Mucosa of descending colon (tissue), 3 donors: ENCODE measurements around the gene NCF4. TPM values are rescaled to one million over a fixed set of nuclear protein-coding genes. Genes with fewer than 3 reads are reported as not detected.

Experiments used
- ATAC-seq: fragments of 200-7000 bp; cut with Tn5 transposase; one replicate; pipeline ENCODE4 v1.9.1; 2020; ENCODE audit warnings: mild to moderate bottlenecking, moderate library complexity
- DNase-seq, 3 donors: peaks; one replicate each; pipeline ENCODE4 v3.0.0-alpha.2; 2020
- H3K36me3 ChIP-seq: fragments of 200-600 bp; one replicate; pipeline ENCODE4 v1.8.0; 2021; ENCODE audit warnings: low read depth, mild to moderate bottlenecking
- H3K4me1 ChIP-seq: fragments of 200-600 bp; one replicate; pipeline ENCODE4 v1.8.0; 2021; ENCODE audit warnings: low read depth, mild to moderate bottlenecking
- H3K4me3 ChIP-seq: fragments of 200-600 bp; one replicate; pipeline ENCODE4 v1.8.0; 2021; ENCODE audit warnings: mild to moderate bottlenecking
- H3K9me3 ChIP-seq: fragments of 200-600 bp; one replicate; pipeline ENCODE4 v1.8.0; 2021; ENCODE audit warnings: mild to moderate bottlenecking
- CTCF ChIP-seq: fragments of 200-600 bp; IDR thresholded peaks from one replicate; pipeline ENCODE4 v1.8.0; 2022; ENCODE audit warnings: antibody characterized with exemption, mild to moderate bottlenecking
- intact Hi-C, 2 donors: fragments of 100-400 bp; cut with DNase I in 1 of 2; cut with micrococcal nuclease in 1 of 2; formaldehyde crosslinking; loops; one replicate each; pipeline versions ENCODE4 v1.11.0 to v1.11.1; 2022; cut with DNase I, micrococcal nuclease
- total RNA-seq, 3 donors: library from RNA; stranded (reverse); fragmentation: NEBNext Ultra II Directional in 2 of 3; extraction: Animal tissue kit (Norgen Biotek cat#: 25700) in 2 of 3; gene quantifications; one replicate each; pipeline versions ENCODE4 v1.2.1 to v1.2.4, GENCODE V29; 2021 to 2023
- donor health status: DM: no; HTN: no; CAD: no; lungs with moderate emphysema.
- donor health status: DM: no; HTN: no; CAD: no.
- donor health status: DM: no; HTN: yes; CAD: no.

Gene NCF4
- total RNA-seq, 3 donors from 2014 or later: 6.3 to 15.2 (median 14.8) TPM

DNA sequence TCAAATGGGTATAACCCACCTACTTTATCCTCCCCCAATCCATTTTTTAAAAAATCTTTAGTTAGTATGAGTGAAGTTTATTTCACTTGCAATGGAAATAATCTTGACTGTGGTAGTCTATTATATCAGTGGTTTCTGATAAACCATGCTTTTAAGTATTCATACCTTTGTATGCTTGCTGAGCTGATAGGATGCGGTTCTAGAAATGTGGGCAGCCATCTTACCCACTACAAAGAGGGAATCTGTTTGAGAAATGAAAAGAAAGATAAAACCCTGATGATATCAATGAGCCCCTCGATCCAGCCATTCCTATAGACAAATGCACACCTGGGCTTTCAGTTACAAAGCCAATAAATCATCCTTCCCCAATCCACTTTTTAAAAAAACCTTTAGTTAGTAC is 30.2 kb upstream of the NCF4 start:
- Histone ChIP-seq H3K36me3 (no peaks in the 10 kb centered on the region), H3K4me1 (no peaks in the 10 kb centered on the region), H3K9me3 (no peaks in the 10 kb centered on the region), H3K4me3 (no peak overlapping the region)
- intact Hi-C loops: no loop called here
- TF ChIP-seq CTCF: no peak
- no peak for ATAC-seq
- DNase-seq: no peak

DNA sequence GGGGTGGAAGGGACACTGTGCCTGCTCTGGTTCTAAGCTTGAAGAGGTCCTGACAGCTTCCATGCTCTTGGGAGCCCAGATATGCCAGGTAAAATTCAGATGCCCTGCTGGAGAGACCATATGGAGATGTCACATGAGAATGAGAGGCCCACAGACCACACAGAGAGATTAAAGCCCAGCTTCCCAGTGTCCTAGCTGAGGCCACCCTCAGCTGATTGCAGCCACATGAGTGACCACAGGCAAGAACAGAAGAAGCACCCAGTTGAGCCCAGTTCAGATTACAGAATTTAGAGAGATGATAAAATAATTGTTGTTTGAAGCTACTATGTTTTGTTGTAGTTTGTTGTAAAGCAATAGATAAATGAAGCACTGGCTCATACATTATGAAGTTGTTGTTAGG is 29.6 kb upstream of the NCF4 start:
- Histone ChIP-seq H3K4me1 (no peaks in the 10 kb centered on the region), H3K4me3 (no peak overlapping the region), H3K9me3 (no peaks in the 10 kb centered on the region), H3K36me3 (no peaks in the 10 kb centered on the region)
- DNase-seq (no peak), ATAC-seq (no peak)
- intact Hi-C loops: no loop called here
- TF ChIP-seq CTCF: no peak

DNA sequence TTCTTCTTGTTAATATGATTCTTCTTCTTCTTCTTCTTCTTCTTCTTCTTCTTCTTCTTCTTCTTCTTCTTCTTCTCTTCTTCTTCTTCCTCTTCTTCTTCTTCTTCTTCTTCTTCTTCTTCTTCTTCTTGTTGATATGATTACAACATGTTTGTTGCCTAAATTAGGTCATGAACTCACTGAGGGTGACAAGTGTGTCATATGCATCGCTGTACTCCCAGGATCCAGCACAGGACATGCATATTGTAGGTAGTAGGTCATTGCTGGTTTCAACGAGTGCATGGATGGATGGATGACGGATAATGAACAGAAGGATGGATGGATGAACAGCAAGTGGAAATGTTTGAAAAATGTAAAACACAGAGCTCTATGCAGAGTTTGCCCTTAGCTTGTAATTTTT is 29.1 kb upstream of the NCF4 start:
- Histone ChIP-seq H3K4me1 (no peaks in the 10 kb centered on the region), H3K36me3 (no peaks in the 10 kb centered on the region), H3K4me3 (no peak overlapping the region), H3K9me3 (no peaks in the 10 kb centered on the region)
- intact Hi-C loops: no loop called here
- ATAC-seq (no peak), DNase-seq (no peak)
- no peak for TF ChIP-seq CTCF

DNA sequence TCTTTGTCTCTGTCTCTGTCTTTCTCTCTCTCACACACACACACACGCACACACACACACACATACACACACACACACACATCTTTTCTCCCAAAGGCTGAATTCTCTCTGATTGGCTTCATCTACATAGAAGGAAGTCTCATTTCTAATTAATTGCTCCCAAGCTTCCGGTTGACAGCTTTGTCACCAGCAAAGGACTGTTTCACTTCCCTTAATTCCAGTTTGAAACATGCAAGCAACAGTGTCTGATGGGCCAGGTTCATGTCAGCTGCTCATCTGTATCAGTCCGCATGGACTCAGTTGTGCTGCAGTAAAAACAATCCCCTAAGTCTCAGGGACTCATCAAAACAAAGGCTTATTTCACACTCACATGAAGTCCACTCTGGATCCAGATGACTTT is 27.7 kb upstream of the NCF4 start:
- H3K36me3 ChIP-seq: no peaks in the 10 kb centered on the region
- no peak for DNase-seq
- H3K9me3 ChIP-seq: no peaks in the 10 kb centered on the region
- no peaks in the 10 kb centered on the region for H3K4me1 ChIP-seq
- H3K4me3 ChIP-seq: no peak overlapping the region
- no peak for ATAC-seq
- intact Hi-C loops: no loop called here
- no peak for TF ChIP-seq CTCF

DNA sequence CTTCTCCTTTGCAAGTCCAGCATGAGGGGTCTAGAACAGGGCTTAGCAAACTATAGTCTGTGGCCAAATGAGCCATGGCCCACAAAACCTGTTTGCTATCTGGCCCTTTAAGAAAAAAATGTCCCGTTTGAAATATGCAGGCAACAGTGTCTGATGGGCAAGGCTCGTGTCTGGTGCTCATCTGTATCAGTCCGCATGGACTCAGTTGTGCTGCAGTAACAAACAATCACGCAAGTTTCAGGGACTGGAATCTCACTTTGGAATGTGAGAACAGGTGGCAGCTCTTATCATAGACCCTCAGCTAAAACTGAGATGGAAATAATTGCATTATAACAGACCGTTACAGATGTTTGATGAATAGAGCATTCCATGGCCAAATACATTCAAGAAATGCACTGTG is 24.9 kb upstream of the NCF4 start:
- Histone ChIP-seq H3K4me1 (no peaks in the 10 kb centered on the region), H3K9me3 (no peaks in the 10 kb centered on the region), H3K36me3 (no peaks in the 10 kb centered on the region), H3K4me3 (no peak overlapping the region)
- no peak for TF ChIP-seq CTCF
- intact Hi-C loops: no loop called here
- DNase-seq (no peak), ATAC-seq (no peak)
